HG03159 (cell line): Measurements from ENCODE around the gene TRIM2.
A peak's percentile ranks its signal among the peaks of the same experiment; 100 is the strongest.

Experiments used
- ATAC-seq: cut with Tn5 transposase; IDR thresholded peaks from one replicate; pipeline ENCODE4 v1.9.1; 2021; ENCODE audit warnings: mild to moderate bottlenecking, moderate library complexity; ENCODE audit not compliant: unreplicated experiment

TRIM2 gene

DNA sequence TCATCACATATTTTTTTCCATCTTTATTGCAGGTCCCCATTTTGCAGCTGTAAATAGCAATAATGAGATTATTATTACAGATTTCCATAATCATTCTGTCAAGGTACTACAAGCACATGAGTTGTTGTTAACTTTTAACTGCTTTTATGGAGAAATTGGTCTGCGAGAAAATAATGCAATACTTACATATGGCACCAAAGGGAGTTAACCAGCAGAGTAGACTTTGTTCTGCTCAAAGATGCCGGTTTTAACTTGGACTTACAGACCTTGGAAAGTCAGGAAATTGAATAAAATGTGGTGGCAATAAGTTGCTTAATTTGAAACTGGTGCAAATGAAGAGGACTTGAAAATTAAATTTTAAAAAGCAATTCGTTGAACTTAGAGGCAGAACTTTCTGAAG, 119.8 kb downstream of the TRIM2 start:
- ATAC-seq, result no peak

- no peak for ATAC-seq
Observed at GRCh38 chr4:153325558-153325957, 121.3 kb downstream of the TRIM2 start.

- no peak for ATAC-seq
Observed at GRCh38 chr4:153326513-153326912, 122.3 kb downstream of the TRIM2 start.

DNA sequence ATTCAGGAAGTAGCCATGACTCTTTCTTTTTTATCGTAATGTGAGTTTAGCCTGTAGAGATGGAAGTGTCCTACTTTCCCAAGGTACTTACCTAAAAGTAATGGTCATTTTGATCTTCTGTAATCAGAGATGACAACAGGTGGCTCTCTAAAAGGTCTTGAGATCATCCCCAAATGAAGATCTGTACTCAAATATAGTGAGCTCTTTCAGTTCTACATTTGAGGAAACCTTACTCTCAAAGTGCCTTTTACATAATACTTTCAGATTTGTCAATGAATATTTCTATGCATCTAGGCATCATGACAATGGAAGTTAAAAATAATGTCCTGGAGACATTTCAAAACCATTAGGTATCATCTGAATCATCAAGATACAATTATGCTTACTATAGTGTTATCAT, 123.0 kb downstream of the TRIM2 start:
- peak; percentile 52 for ATAC-seq

DNA sequence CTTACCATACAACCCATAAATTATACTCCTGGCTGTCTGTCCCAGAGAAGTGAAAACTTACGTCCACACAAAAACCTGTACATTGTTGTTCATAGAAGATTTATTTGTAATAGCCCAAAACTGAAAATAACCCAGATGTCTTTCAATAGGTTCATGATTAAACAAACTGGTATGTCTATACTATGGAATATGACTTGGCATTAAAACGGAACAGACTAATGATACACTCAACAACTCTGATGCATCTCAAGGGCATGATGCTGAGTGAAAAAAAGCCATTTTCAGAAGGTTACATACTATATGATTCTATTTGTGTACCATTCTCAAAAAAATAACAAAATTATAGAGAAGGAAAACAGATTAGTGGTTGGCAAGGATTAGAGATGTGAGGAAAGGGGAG, 128.7 kb downstream of the TRIM2 start:
- no peak for ATAC-seq

GRCh38 chr4:153333874-153334273, 129.6 kb downstream of the TRIM2 start:
- no peak for ATAC-seq

- no peak for ATAC-seq
Observed at GRCh38 chr4:153335665-153336064, 131.4 kb downstream of the TRIM2 start.

- no peak for ATAC-seq
Observed at GRCh38 chr4:153337686-153338085, 133.4 kb downstream of the TRIM2 start.

GRCh38 chr4:153341575-153342090, 137.4 kb downstream of the TRIM2 start:
- ATAC-seq, result no peak

- ATAC-seq, result no peak
Observed at GRCh38 chr4:153342751-153343552, 138.7 kb downstream of the TRIM2 start.

GRCh38 chr4:153344131-153345011, 140.1 kb downstream of the TRIM2 start, which contains the start of gene MND1:
Gene MND1 (plus strand): TSS chr4:153344688. CDS start chr4:153344738, 50 bp downstream.
- peak; percentile 84 for ATAC-seq

- peak; percentile 28 for ATAC-seq
Observed at GRCh38 chr4:153345012-153345981, 141.1 kb downstream of the TRIM2 start.

- no peak for ATAC-seq
Observed at GRCh38 chr4:153346031-153346430, 141.8 kb downstream of the TRIM2 start.

DNA sequence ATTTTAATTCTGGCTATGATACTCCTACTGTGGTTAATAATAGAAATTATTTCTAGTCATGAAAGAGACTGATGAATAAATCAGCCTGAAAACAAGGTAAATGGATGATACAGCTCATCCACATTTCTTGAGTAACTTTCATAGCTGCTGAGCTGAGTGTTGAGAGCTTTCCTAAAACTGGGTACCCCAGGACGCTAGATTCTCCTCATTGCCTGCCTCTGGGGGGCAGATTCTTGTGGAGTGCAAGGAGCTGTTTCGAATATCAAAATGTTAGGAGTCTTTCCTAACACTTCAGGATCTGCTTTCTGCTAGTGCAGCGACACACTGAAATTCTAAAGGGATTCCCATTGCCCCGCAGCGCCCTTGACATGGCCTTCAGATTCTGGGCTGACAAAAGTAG, 142.3 kb downstream of the TRIM2 start:
- ATAC-seq, result no peak

- no peak for ATAC-seq
Observed at GRCh38 chr4:153347117-153347516, 142.9 kb downstream of the TRIM2 start.

DNA sequence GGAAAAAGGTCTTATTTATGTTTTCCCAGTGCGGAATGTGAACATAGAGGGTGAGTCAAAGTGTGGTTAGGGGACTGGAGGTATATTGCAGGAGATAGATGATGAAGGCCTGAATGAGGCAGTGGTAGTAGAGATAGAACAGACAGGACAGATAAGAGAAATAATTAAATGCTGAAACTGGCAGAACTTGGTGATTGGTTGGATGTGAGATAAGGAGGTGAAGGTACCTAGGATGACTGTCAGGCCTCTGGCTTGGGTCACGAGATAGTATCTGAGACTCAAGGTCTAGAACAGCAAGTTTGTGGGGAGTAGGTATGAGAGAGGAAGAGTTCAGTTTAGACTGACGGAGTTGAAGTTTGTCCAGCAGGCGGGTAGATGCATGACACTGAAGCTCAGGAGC, 143.8 kb downstream of the TRIM2 start:
- no peak for ATAC-seq

DNA sequence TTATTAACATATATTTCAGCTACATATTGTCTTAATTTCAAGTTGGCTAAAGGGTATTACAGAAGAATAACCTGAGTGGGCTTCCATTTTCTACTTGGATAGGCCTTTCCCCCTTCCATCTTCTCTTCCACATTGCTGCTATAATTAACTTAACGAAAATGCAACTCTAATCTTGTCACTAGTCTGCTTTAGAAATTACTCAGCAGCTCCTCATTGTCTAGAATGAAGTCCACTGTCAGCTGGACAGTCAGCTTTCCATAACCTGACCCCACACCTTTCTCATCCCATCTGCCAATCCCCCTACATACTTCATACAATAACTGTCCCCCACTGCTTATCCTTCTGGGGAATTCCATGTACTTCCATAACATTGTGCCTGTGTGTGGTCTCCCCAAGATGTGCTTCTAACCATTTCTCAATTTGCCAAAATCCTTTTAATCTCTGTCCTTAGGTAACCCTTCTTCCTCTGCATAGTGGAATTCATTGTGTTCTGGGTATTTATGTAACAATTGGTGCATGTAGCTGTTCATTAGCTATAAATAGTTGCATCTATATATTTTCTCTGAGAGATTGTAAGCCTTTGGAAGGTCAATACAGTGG, 145.1 kb downstream of the TRIM2 start:
- ATAC-seq, result no peak

- ATAC-seq, result no peak
Observed at GRCh38 chr4:153362184-153362583, 157.9 kb downstream of the TRIM2 start.

- no peak for ATAC-seq
Observed at GRCh38 chr4:153364061-153364460, 159.8 kb downstream of the TRIM2 start.

GRCh38 chr4:153365003-153365402, 160.8 kb downstream of the TRIM2 start:
- ATAC-seq, result peak; percentile 53
